ENCODE results near the gene CYP11A1. TPM values are rescaled to one million over a fixed set of nuclear protein-coding genes. Genes with fewer than 3 reads are reported as not detected.

The CYP11A1 gene
- total RNA-seq, 4 donors from 2014 or later = 0.67 to 3.7 (median 2.7) TPM

DNA sequence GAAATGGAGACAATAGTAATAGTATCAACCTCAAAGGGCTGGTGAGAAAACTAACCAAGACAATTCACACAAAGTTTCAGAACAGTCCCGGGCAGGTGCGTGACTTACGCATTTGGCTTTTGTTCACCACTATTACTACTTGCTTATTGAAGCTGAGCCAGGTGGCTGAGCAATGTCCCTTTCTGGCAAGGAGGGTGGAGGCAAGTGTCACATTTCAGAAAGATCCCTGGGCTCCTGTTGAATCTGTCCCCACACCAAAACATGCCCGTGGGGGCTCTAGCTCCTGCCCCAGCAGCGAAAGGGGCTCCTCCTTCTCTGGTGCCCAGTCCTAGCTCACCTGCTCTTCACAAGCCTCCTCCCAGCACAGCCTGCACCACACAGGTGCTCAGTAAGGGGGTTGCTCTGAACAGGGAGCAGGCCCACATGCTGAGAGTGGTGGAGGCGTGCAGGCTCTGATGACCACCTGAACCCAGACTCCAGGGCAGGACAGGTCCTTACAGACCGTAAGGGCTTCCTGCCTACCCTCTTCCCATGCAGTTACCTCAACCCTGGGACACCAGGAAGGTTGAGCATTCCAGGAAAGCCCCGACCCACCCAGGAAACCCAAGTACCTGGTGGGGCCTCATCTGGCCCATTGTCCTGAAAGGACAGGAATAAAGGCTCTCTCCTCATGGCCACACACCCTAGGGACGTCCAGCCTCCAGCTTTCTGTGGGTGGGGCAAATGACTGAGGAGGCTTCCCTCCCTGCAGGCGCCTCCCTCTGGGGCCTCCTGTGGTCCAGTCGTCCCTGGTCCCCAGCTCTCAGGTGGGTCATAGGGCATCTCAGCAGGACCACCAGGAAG, 33.7 kb upstream of the CYP11A1 start:
- no peaks in the 10 kb centered on the region for H3K36me3 ChIP-seq
- TF ChIP-seq POLR2A (IDR thresholded peaks at IDR 0.05) = no peak
- no peak for TF ChIP-seq EP300 (IDR thresholded peaks at IDR 0.05)
- no peak for TF ChIP-seq POLR2AphosphoS5 (IDR thresholded peaks at IDR 0.05)
- TF ChIP-seq, protein P1, sequence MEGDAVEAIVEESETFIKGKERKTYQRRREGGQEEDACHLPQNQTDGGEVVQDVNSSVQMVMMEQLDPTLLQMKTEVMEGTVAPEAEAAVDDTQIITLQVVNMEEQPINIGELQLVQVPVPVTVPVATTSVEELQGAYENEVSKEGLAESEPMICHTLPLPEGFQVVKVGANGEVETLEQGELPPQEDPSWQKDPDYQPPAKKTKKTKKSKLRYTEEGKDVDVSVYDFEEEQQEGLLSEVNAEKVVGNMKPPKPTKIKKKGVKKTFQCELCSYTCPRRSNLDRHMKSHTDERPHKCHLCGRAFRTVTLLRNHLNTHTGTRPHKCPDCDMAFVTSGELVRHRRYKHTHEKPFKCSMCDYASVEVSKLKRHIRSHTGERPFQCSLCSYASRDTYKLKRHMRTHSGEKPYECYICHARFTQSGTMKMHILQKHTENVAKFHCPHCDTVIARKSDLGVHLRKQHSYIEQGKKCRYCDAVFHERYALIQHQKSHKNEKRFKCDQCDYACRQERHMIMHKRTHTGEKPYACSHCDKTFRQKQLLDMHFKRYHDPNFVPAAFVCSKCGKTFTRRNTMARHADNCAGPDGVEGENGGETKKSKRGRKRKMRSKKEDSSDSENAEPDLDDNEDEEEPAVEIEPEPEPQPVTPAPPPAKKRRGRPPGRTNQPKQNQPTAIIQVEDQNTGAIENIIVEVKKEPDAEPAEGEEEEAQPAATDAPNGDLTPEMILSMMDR (IDR thresholded peaks at IDR 0.05) = no peak
- no peaks in the 10 kb centered on the region for H3K9me3 ChIP-seq
- ATAC-seq = no peak
- 71 to 90% methylated on average over 3 to 5 of the region's 11 CpGs for WGBS, 2 donors (ENCODE audit: low coverage in 1 of 2)
- no peak overlapping the region for H3K27ac ChIP-seq
- H3K27me3 ChIP-seq = peaks cover 34% of the 10 kb centered on the region
- no peak overlapping the region for H3K4me3 ChIP-seq
- peaks cover 0 to 6% (median 0%) of the 10 kb centered on the region in 3 donors for H3K4me1 ChIP-seq

DNA sequence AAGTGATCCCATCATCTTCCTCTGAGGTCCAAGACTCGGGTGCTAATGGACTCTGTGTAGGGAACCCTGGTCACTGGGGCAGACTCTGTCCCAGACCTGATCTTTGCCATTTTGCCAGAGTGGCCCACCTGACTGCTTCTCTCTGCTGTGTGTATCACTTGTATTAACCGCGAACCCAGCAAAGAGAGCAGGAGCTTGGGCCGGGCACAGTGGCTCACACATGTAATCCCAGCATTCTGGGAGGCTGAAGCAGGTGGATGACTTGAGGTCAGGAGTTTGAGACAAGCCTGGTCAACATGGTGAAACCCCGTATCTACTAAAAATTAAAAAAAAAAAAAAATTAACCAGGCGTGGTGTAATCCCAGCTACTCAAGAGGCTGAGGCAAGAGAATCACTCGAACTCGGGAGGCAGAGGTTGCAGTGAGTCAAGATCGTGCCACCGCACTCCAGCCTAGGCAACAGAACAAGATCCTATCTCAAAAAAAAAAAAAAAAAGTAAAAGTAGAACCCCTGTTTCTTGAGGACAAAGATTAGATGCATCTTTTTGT, 32.9 kb upstream of the CYP11A1 start:
- H3K4me3 ChIP-seq = no peak overlapping the region
- H3K27ac ChIP-seq = no peak overlapping the region
- H3K9me3 ChIP-seq = no peaks in the 10 kb centered on the region
- no peak for TF ChIP-seq POLR2A (IDR thresholded peaks at IDR 0.05)
- TF ChIP-seq, protein P1 (IDR thresholded peaks at IDR 0.05) = no peak
- no peak for TF ChIP-seq POLR2AphosphoS5 (IDR thresholded peaks at IDR 0.05)
- no peak for TF ChIP-seq EP300 (IDR thresholded peaks at IDR 0.05)
- H3K27me3 ChIP-seq = peaks cover 34% of the 10 kb centered on the region
- H3K36me3 ChIP-seq = no peaks in the 10 kb centered on the region
- H3K4me1 ChIP-seq = peaks cover 0 to 6% (median 0%) of the 10 kb centered on the region in 3 donors
- WGBS, 2 donors (ENCODE audit: low coverage in 1 of 2) = 89 to 91% methylated on average over 5 to 7 of the region's 10 CpGs
- ATAC-seq = no peak

DNA sequence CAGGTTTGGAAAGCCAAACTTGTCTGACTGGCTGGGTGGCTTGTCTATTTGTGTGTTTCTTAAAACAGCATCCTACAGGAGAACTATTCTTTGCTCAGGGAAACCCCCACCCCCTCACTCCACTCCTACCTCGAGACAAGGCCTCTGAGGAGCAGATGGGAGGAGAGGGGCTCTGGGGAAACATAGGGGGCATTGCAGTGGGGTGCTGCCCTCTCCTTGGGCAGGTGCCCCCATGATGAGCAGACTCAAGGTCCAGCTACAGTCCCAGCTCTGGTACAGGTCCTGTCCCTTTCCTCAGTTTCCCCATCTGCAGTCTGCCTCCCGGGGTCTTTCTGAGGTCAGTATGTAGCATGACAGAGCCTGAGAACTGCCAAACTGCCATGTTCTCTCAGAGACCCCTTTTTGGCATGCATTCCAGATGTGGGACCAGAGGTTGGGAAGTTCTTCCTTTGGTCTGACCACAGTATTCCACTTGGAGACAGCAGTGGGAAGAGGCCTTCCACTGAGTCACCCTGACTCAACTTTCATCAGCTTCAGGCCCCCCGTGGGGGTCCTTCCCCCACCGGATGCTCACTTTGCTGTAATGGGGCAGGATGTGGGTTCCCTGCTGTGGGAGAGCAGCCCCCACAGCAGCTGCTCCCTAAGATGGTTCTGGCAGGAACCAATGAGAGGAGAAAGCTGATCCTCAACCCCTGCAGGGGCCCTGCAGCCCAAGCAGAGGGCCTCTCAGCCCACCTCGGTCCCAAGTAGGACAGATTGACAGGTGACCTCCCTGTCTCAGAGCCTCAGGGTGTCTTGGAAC, 32.3 kb upstream of the CYP11A1 start:
- Histone ChIP-seq H3K4me3 (no peak overlapping the region), H3K9me3 (no peaks in the 10 kb centered on the region), H3K36me3 (no peaks in the 10 kb centered on the region), H3K27me3 (peaks cover 34% of the 10 kb centered on the region), H3K27ac (no peak overlapping the region), H3K4me1 (peaks cover 0 to 6% (median 0%) of the 10 kb centered on the region in 3 donors)
- WGBS, 2 donors (ENCODE audit: low coverage in 1 of 2) = 63% methylated on average over 1 of the region's 5 CpGs; no CpG with 5 or more reads in 1 of the 2 donors
- TF ChIP-seq, protein P1 (IDR thresholded peaks at IDR 0.05) = no peak
- TF ChIP-seq EP300 (IDR thresholded peaks at IDR 0.05) (no peak), POLR2AphosphoS5 (IDR thresholded peaks at IDR 0.05) (no peak), POLR2A (IDR thresholded peaks at IDR 0.05) (no peak)
- ATAC-seq = no peak

DNA sequence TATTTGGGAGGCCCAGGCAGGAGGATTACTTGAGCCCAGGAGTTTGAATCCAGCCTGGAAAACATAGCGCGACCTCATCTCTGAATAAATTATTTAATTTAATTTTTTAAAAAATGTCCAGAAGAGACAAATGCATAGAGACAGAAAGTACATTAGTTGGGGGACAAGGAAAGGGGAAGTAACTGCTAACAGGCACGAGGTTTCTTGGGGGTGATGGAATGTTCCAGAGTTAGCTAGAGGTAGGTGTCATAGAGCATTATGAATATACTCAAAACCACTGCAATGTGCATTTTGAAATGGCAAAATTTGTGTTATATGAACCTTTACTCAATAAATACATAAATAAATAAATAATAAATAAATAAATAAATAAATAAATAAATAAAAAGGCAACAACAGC, 31.7 kb upstream of the CYP11A1 start:
- Histone ChIP-seq H3K27me3 (peaks cover 30% of the 10 kb centered on the region), H3K4me1 (peaks cover 0 to 6% (median 0%) of the 10 kb centered on the region in 3 donors)
- WGBS, 2 donors (ENCODE audit: low coverage in 1 of 2) = 94 to 100% methylated on average over 3 of the region's 3 CpGs

More for the DNA sequence above, 31.7 kb upstream of the CYP11A1 start:
- H3K36me3 ChIP-seq = no peaks in the 10 kb centered on the region
- no peak overlapping the region for H3K27ac ChIP-seq
- TF ChIP-seq POLR2AphosphoS5 (IDR thresholded peaks at IDR 0.05) (no peak), EP300 (IDR thresholded peaks at IDR 0.05) (no peak), POLR2A (IDR thresholded peaks at IDR 0.05) (no peak)
- TF ChIP-seq, protein P1 (IDR thresholded peaks at IDR 0.05) = no peak
- no peaks in the 10 kb centered on the region for H3K9me3 ChIP-seq
- no peak for ATAC-seq
- no peak overlapping the region for H3K4me3 ChIP-seq

Data from gastroesophageal sphincter (tissue), 4 donors.